HG02938 (cell line): ENCODE results near the gene B3GALT2.
"Not testable (repeated sequence)": the region's sequence is repeated elsewhere in the genome, so short reads cannot be mapped to it uniquely, and the experiment has no call there.

Source experiments
- ATAC-seq: cut with Tn5 transposase; IDR thresholded peaks from one replicate; pipeline ENCODE4 v1.9.1; 2021; ENCODE audit warnings: mild to moderate bottlenecking, moderate library complexity; ENCODE audit not compliant: unreplicated experiment

The B3GALT2 gene

DNA sequence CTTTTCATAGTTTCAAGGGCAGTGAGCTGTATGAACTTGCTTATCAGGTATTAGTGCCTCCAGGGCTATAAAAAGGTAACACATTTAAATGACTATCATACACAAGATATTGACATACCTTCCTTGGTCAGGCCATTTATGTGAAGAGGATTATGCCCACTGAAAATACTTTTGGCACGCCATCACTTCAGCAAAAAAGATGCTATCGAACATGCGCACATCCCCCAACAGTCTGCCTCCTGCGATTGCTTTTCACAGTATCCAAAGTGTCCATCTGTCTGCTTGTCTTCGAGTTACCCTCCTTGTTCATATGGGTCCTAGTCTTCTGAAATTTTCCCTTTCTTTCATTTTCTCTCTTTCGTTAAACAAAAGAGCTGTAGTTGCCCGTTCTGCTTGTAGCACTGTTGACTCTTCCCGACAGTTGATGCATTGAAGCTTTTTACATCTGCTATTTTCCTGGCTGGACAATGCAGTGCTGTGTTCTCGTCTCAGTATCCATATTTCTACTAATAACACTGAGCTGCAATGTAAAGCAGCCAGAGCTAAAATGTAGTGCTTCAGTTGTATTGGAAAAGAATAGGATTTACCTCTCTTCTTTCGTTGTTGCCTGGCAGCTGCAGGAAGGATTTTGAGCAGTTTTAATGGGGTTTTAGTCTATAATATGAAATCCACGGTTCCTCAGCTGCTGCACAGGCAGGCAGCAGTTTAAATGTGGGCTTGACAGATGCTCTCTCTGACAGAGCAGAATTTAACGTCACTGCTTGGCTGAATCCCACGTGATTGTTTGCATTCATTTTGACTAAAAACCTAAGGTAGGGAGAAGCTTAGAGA lies at the start of gene B3GALT2:
B3GALT2 (minus strand) TSS at position 713 of the 831 bp plus-strand sequence. CDS start 5,051 bp downstream, outside the sequence.
- ATAC-seq, result no peak

- ATAC-seq, result no peak
These were observed 48.1 kb upstream of the B3GALT2 start for GRCh38 chr1:193234530-193234929.

DNA sequence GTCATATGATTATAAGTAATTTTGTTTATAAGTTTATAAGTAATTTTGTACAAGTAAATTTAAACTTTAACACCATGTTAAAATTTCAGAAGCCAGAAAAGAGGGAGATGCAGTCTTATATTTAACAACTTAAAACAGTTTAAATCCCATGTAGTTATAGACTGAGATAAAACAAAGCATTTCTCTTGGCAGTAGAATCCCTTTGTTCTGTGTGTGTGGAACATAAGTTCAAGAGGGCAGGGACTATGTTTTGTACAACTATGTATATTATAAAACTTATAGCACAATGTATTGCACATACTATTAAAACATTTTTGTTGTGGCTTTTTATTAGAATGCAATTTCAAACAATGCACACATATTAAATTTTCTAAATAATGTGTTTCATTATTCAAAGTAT lies 44.7 kb upstream of the B3GALT2 start:
- not testable (repeated sequence) for ATAC-seq

GRCh38 chr1:193229136-193229535 lies 42.7 kb upstream of the B3GALT2 start:
- no peak for ATAC-seq

GRCh38 chr1:193222056-193222615 lies 35.7 kb upstream of the B3GALT2 start:
- ATAC-seq, result no peak

GRCh38 chr1:193221651-193222050 lies 35.2 kb upstream of the B3GALT2 start:
- ATAC-seq, result no peak

GRCh38 chr1:193219391-193219790 lies 33.0 kb upstream of the B3GALT2 start:
- no peak for ATAC-seq

GRCh38 chr1:193216920-193217319 lies 30.5 kb upstream of the B3GALT2 start:
- ATAC-seq, result no peak

DNA sequence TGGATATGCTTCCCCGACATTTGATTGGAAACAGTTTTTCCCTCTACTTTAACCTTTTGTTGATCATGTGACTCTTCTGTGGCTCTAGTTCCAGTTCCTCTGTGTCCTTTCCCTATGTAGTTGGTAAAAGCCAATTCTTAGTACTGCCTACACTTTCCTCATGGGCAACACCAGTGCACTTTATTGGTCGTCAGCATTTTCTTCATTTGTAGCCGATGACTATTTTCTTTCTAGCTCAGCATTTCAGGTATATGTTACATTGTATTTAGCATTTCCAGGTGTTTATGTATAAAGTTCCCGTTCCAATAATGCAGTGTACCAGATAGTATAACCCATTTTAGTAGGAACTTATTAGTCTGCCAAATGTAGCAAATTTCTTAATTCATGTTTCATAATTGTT lies 27.6 kb upstream of the B3GALT2 start:
- no peak for ATAC-seq

DNA sequence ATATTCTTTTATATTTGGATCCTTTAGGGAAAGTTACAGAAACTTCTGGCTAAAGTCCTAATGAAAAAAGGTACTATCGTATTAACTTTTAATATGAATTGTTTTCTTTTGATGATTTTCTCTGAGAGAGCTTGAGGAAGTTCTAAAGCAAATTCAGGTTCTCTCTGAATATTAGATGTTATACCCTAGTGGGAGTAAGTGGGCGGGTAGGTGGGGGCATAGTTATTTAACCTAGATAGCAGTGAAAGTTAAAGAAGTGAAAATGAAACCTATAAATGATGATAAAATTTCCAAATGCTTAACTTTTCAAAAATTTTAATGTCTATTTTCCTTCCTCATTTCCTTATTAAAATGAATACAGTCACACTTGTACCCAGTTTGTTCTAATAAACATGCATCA lies 26.2 kb upstream of the B3GALT2 start:
- no peak for ATAC-seq

DNA sequence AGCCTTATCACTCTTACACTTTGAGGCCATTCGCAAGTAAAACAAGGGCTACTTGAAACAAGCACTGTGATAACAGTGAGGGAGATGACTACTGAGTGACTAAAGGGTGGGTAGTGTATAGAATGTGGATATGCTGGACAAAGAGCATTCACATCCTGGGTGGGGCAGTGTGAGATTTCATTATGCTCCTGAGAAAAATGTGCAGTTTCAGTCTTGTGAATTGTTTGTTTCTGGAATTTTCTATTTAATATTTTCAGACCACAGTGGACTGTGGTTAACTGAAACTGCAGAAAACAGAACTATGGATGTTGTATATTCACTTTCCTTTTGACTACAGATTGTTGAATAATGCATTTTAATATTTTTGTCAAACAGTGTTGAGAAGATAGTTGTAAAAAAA lies 25.1 kb upstream of the B3GALT2 start:
- peak; percentile 86 for ATAC-seq

GRCh38 chr1:193210996-193211395 lies 24.6 kb upstream of the B3GALT2 start:
- ATAC-seq, result no peak

GRCh38 chr1:193201021-193201420 lies 14.6 kb upstream of the B3GALT2 start:
- no peak for ATAC-seq

DNA sequence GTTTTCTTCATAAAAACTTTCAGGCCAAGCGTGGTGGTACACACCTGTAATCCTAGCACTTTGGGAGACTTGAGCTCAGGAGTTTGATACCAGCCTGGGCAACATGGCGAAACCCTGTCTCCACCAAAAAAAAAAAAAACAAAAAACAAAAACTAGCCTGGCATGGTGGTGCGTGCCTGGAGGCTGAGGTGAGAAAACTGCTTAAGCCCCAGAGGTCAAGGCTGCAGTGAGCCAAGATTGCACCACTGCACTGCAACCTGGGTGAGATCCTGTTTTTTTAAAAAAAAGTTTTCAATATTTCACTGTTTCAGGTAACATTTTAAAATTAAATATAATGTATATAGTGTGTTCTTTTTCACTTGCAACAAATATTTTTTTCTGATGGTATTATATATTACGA lies 13.5 kb upstream of the B3GALT2 start:
- no peak for ATAC-seq

GRCh38 chr1:193192586-193192985 lies 6.2 kb upstream of the B3GALT2 start:
- no peak for ATAC-seq

GRCh38 chr1:193190096-193190744 lies 3.8 kb upstream of the B3GALT2 start:
- ATAC-seq, result no peak

- no peak for ATAC-seq
These were observed 3.2 kb upstream of the B3GALT2 start for GRCh38 chr1:193189442-193190095.

GRCh38 chr1:193188915-193189314 lies 2.5 kb upstream of the B3GALT2 start:
- ATAC-seq, result not testable (repeated sequence)

- ATAC-seq, result no peak
These were observed 701 bp upstream of the B3GALT2 start for GRCh38 chr1:193187114-193187513.

GRCh38 chr1:193185211-193185610 lies 1.2 kb downstream of the B3GALT2 start:
- ATAC-seq, result no peak

- no peak for ATAC-seq
These were observed 1.6 kb downstream of the B3GALT2 start for GRCh38 chr1:193184776-193185175.
